H1 (cell line): ENCODE results near the gene SLC35E4. TPM values are rescaled to one million over a fixed set of nuclear protein-coding genes. Genes with fewer than 3 reads are reported as not detected.

Experiments
- CTCF ChIA-PET: fragments of 300-600 bp; sonication (Branson Sonifier 250); formaldehyde crosslinking; loops from one replicate; lab custom pipeline; 2021; ENCODE audit not compliant: partially characterized antibody; lab: Charles Lee
- POLR2A ChIA-PET: fragments of 300-600 bp; sonication (Branson Sonifier 250); formaldehyde crosslinking; loops from one replicate; lab custom pipeline; 2021; ENCODE audit warnings: inconsistent platforms; ENCODE audit not compliant: partially characterized antibody; lab: Charles Lee
- DNase-seq, 2 experiments: peaks; one replicate each; pipeline versions ENCODE4 v3.0.0 to v3.0.0-alpha.2; 2010 to 2022; ENCODE audit warnings: low spot score in 2 of 2, low read depth in 1 of 2, mixed read lengths in 1 of 2
- FAIRE-seq: peaks from 2 replicates; lab custom pipeline; 2011; peaks lifted over from hg19 to GRCh38; lab: Jason Lieb, UNC
- H2AFZ ChIP-seq: 2 replicates; pipeline ENCODE4 v1.8.1; 2012; ENCODE audit warnings: low read length, inconsistent platforms
- H2AK5ac ChIP-seq: 2 replicates; pipeline ENCODE4 v1.6.1; 2013; ENCODE audit warnings: low read depth, low read length
- H2BK120ac ChIP-seq: replicated peaks from 2 replicates; pipeline ENCODE3; 2013; ENCODE audit warnings: low read depth, low read length, inconsistent platforms
- H2BK12ac ChIP-seq: 2 replicates; pipeline ENCODE4 v1.6.1; 2013; ENCODE audit warnings: low read depth, low read length
- H2BK15ac ChIP-seq: 2 replicates; pipeline ENCODE4 v1.6.1; 2013; ENCODE audit warnings: low read length
- H2BK20ac ChIP-seq: 2 replicates; pipeline ENCODE4 v1.6.1; 2013; ENCODE audit warnings: low read length
- H2BK5ac ChIP-seq: 2 replicates; pipeline ENCODE4 v1.6.1; 2013; ENCODE audit warnings: low read depth, low read length
- H3K14ac ChIP-seq: 2 replicates; pipeline ENCODE4 v1.6.1; 2013; ENCODE audit warnings: inconsistent platforms; ENCODE audit not compliant: insufficient read length
- H3K18ac ChIP-seq: 2 replicates; pipeline ENCODE4 v1.6.1; 2013; ENCODE audit warnings: low read length; ENCODE audit errors: extremely low read depth
- H3K23ac ChIP-seq: 2 replicates; pipeline ENCODE4 v1.6.1; 2013; ENCODE audit warnings: inconsistent platforms; ENCODE audit not compliant: insufficient read length
- H3K23me2 ChIP-seq: 2 replicates; pipeline ENCODE4 v1.6.1; 2013; ENCODE audit warnings: low read depth, low read length
- H3K27ac ChIP-seq: 2 replicates; pipeline ENCODE4 v1.6.1; 2011; ENCODE audit warnings: low read depth, low read length, inconsistent platforms
- H3K27me3 ChIP-seq, 4 experiments: replicated peaks in 1 of 4; 1 replicate in 1 of 4; 2 replicates in 3 of 4; pipeline versions ENCODE4 v1.6.1 to v1.8.1; 2011 to 2013; ENCODE audit warnings: low read length in 3 of 4, mild to moderate bottlenecking in 3 of 4, inconsistent platforms in 2 of 4, mixed read lengths in 2 of 4, moderate library complexity in 1 of 4; ENCODE audit not compliant: control insufficient read depth in 3 of 4, insufficient read depth in 3 of 4; ENCODE audit errors: extremely low read depth in 1 of 4
- H3K36me3 ChIP-seq, 4 experiments: 2 replicates each; pipeline versions ENCODE4 v1.6.1 to v1.8.1; 2011 to 2013; ENCODE audit warnings: mild to moderate bottlenecking in 4 of 4, low read length in 3 of 4, moderate library complexity in 2 of 4, control low read depth in 1 of 4, inconsistent platforms in 1 of 4; ENCODE audit not compliant: insufficient read depth in 4 of 4, control insufficient read depth in 2 of 4
- H3K4ac ChIP-seq: replicated peaks from 2 replicates; pipeline ENCODE3; 2013; ENCODE audit warnings: low read length, low read depth, mixed read lengths, inconsistent platforms; ENCODE audit not compliant: insufficient read length
- H3K4me1 ChIP-seq, 4 experiments: replicated peaks in 1 of 4; 1 replicate in 1 of 4; 2 replicates in 3 of 4; pipeline versions ENCODE4 v1.6.1 to v1.8.1; 2011 to 2013; ENCODE audit warnings: low read length in 3 of 4, inconsistent platforms in 2 of 4, mixed read lengths in 1 of 4; ENCODE audit not compliant: insufficient read depth in 4 of 4, control insufficient read depth in 3 of 4
- H3K4me2 ChIP-seq, 2 experiments: 2 replicates each; pipeline versions ENCODE4 v1.6.1 to v1.8.1; 2011 to 2013; ENCODE audit warnings: low read depth in 2 of 2, low read length in 2 of 2, control low read depth in 1 of 2, inconsistent platforms in 1 of 2, mild to moderate bottlenecking in 1 of 2; ENCODE audit not compliant: insufficient read depth in 1 of 2
- H3K4me3 ChIP-seq, 4 experiments: fragments of 200-600, 300-600 bp in 1 of 4; sonication (generic), shearing (Covaris generic), sonication (Bioruptor Twin) in 1 of 4; 2 replicates each; pipeline versions ENCODE4 v1.5.1 to v1.8.1; 2011 to 2016; ENCODE audit warnings: low read length in 4 of 4, low read depth in 3 of 4, control low read depth in 2 of 4, inconsistent platforms in 2 of 4, mild to moderate bottlenecking in 2 of 4, mixed read lengths in 1 of 4, moderate library complexity in 1 of 4; ENCODE audit not compliant: insufficient read depth in 2 of 4; ENCODE audit errors: extremely low read depth in 1 of 4
- H3K56ac ChIP-seq: replicated peaks from 2 replicates; pipeline ENCODE3; 2013; ENCODE audit warnings: low read depth, mild to moderate bottlenecking, mixed read lengths, low read length, inconsistent platforms; ENCODE audit not compliant: insufficient read length
- H3K79me1 ChIP-seq: 2 replicates; pipeline ENCODE4 v1.6.1; 2013; ENCODE audit warnings: low read depth, low read length, control low read depth
- H3K79me2 ChIP-seq, 2 experiments: 2 replicates each; pipeline versions ENCODE4 v1.6.1 to v1.8.1; 2012 to 2013; ENCODE audit warnings: low read length in 2 of 2, mild to moderate bottlenecking in 2 of 2, inconsistent platforms in 1 of 2; ENCODE audit not compliant: insufficient read depth in 2 of 2, control insufficient read depth in 1 of 2
- H3K9ac ChIP-seq, 4 experiments: replicated peaks in 1 of 4; 1 replicate in 1 of 4; 2 replicates in 3 of 4; pipeline versions ENCODE4 v1.6.1 to v1.8.1; 2011 to 2013; ENCODE audit warnings: low read depth in 3 of 4, low read length in 3 of 4, control low read depth in 2 of 4, mild to moderate bottlenecking in 2 of 4, moderate library complexity in 2 of 4, inconsistent platforms in 1 of 4; ENCODE audit errors: extremely low read depth in 1 of 4
- H3K9me3 ChIP-seq, 2 experiments: 2 replicates each; pipeline versions ENCODE4 v1.6.1 to v1.8.1; 2012 to 2013; ENCODE audit warnings: mild to moderate bottlenecking in 2 of 2, moderate library complexity in 2 of 2, control low read depth in 1 of 2, inconsistent platforms in 1 of 2, low read depth in 1 of 2, low read length in 1 of 2, mixed read lengths in 1 of 2; ENCODE audit not compliant: insufficient read depth in 2 of 2
- H4K20me1 ChIP-seq, 2 experiments: replicated peaks in 1 of 2; 2 replicates each; pipeline versions ENCODE3 to v1.8.1; 2011 to 2013; ENCODE audit warnings: inconsistent platforms in 2 of 2, low read length in 2 of 2, mild to moderate bottlenecking in 1 of 2; ENCODE audit not compliant: insufficient read depth in 2 of 2, control insufficient read depth in 1 of 2
- H4K5ac ChIP-seq: 2 replicates; pipeline ENCODE4 v1.6.1; 2013; ENCODE audit warnings: low read length, low read depth, mixed read lengths, inconsistent platforms; ENCODE audit not compliant: insufficient read length
- H4K8ac ChIP-seq: 2 replicates; pipeline ENCODE4 v1.8.0; 2013; ENCODE audit warnings: mild to moderate bottlenecking, moderate library complexity, low read length, inconsistent platforms; ENCODE audit not compliant: insufficient read depth; ENCODE audit errors: extremely low read depth
- H4K91ac ChIP-seq: replicated peaks from 2 replicates; pipeline ENCODE3; 2013; ENCODE audit warnings: low read length, mixed read lengths, inconsistent platforms; ENCODE audit not compliant: insufficient read length
- MAFK ChIP-seq: IDR thresholded peaks from 2 replicates; pipeline ENCODE4 v1.6.1; 2012; ENCODE audit warnings: low read depth, mild to moderate bottlenecking, improper control_type of control experiment, low read length
- RAD21 ChIP-seq, 2 experiments: IDR thresholded peaks in 1 of 2; conservative IDR thresholded peaks in 1 of 2; 2 replicates each; pipeline ENCODE4 v1.6.1; 2011; ENCODE audit warnings: low read depth in 2 of 2, low read length in 2 of 2, improper control_type of control experiment in 1 of 2, inconsistent platforms in 1 of 2, mild to moderate bottlenecking in 1 of 2, moderate library complexity in 1 of 2
- TAF7 ChIP-seq: optimal IDR thresholded peaks from 2 replicates; pipeline ENCODE3; 2011; ENCODE audit warnings: low read depth, mild to moderate bottlenecking, inconsistent platforms, low read length, moderate library complexity, borderline replicate concordance
- TEAD4 ChIP-seq: IDR thresholded peaks from 2 replicates; pipeline ENCODE4 v1.6.1; 2012; ENCODE audit warnings: low read depth, low read length, inconsistent platforms, mixed read lengths
- YY1 ChIP-seq: IDR thresholded peaks from 2 replicates; pipeline ENCODE4 v1.6.1; 2011; ENCODE audit warnings: low read depth, mild to moderate bottlenecking, low read length
- WGBS, 2 experiments: shearing (Covaris generic) in 1 of 2; methylation state at CpG; one replicate each; pipeline versions ENCODE4 v1.1.6 to v1.1.7; 2013 to 2015; ENCODE audit warnings: low lambda C conversion rate in 2 of 2, mixed read lengths in 2 of 2, inconsistent platforms in 1 of 2, low coverage in 1 of 2, missing lambda C conversion rate in 1 of 2; ENCODE audit not compliant: insufficient replicate concordance in 2 of 2, insufficient coverage in 1 of 2, insufficient read length in 1 of 2; ENCODE audit errors: extremely low coverage in 1 of 2, missing lambda C conversion rate in 1 of 2; 5-methylcytosine and 5-hydroxymethylcytosine counted together
- polyA plus RNA-seq, 7 experiments: library from polyadenylated mRNA; depleted of rRNA in 3 of 7; stranded (reverse) in 5 of 7; unstranded in 2 of 7; fragments of >200 nt in 5 of 7; fragments of 200-250 nt in 2 of 7; gene quantifications; 1 replicate in 5 of 7; 2 replicates in 1 of 7; 4 replicates in 1 of 7; pipeline versions ENCODE4 v1.2.1 to v1.2.3, GENCODE V29; 2011 to 2013; ENCODE audit warnings: missing spikeins in 2 of 7, mixed read lengths in 2 of 7
- total RNA-seq: library from RNA; stranded (reverse); fragmentation: NEBNext Ultra II Directional; extraction: Animal tissue kit (Norgen Biotek cat#: 25700); gene quantifications from 2 replicates; pipeline ENCODE4 v1.2.1, GENCODE V29; 2021
- TF ChIP-seq, protein P1 (sequence below), 3 experiments: IDR thresholded peaks; 1 replicate in 2 of 3; 2 replicates in 1 of 3; pipeline versions ENCODE4 v1.5.1 to v1.6.1; 2011; ENCODE audit warnings: low read length in 3 of 3, mild to moderate bottlenecking in 3 of 3, inconsistent platforms in 2 of 3, low read depth in 1 of 3, moderate library complexity in 1 of 3; ENCODE audit not compliant: insufficient read depth in 1 of 3; ENCODE audit errors: control extremely low read depth in 1 of 3

The SLC35E4 gene
- total and polyA plus RNA-seq, 2 of the 8 experiments (the other 6 are each of a cell fraction or from before 2014, with no cell fraction given), result 5.1 to 5.6 TPM

DNA sequence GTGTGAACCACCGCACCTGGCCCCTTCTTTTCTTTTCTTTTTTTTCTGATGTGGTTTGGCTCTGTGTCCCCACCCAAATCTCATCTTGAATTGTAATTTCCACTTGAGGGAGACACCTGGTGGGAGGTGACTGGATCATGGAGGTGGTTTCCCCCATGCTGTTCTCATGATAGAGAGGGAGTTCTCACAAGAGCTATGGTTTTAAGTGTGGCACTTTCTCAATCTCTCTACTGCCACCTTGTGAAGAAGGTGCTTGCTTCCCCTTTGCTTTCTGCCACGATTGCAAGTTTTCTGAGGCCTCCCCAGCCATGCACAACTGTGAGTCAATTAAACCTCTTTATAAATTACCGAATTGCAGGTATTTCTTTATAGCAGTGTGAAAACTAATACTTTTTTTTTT lies 33.5 kb upstream of the SLC35E4 start:
- ChIA-PET CTCF (interaction anchor here (0.6 to 5.8 kb wide), 17 partner anchors 10 to 1881 kb away, joined by 3 to 40 read pairs (median 4); partner anchors contain the start of gene PES1), POLR2A (interaction anchor here (3.6 kb wide), 1 partner anchor 12 kb away, joined by 16 read pairs; the partner anchor contains the start of gene PES1)
- Histone ChIP-seq H2BK12ac (no peak overlapping the region), H3K4me3 (no peak overlapping the region), H2BK15ac (no peak overlapping the region), H3K18ac (no peak overlapping the region), H3K9ac (no peak overlapping the region), H3K4me1 (peaks cover 3 to 10% (median 5%) of the 10 kb centered on the region in 4 experiments; a peak in 6 of 7 replicates), H3K23me2 (peaks cover 4% of the 10 kb centered on the region; the same call in 1 of the 2 replicates), H3K4me2 (no peak overlapping the region), H3K36me3 (no peaks in the 10 kb centered on the region), H2BK20ac (no peak overlapping the region), H3K79me2 (no peaks in the 10 kb centered on the region), H2AK5ac (no peak overlapping the region), H2AFZ (no peak overlapping the region), H2BK5ac (no peak overlapping the region), H3K79me1 (no peaks in the 10 kb centered on the region), H3K14ac (no peak overlapping the region), H3K23ac (no peak overlapping the region), H3K9me3 (no peaks in the 10 kb centered on the region), H3K27me3 (no peaks in the 10 kb centered on the region), H3K56ac (no peak overlapping the region), H3K27ac (no peak overlapping the region), H2BK120ac (no peak overlapping the region), H3K4ac (no peak overlapping the region), H4K91ac (no peak overlapping the region), H4K8ac (no peak overlapping the region), H4K5ac (no peak overlapping the region), H4K20me1 (peaks cover 0 to 2% of the 10 kb centered on the region in 2 experiments)
- TF ChIP-seq TAF7, result no peak
- TF ChIP-seq MAFK, result peak; percentile 44; the same call in 1 of the 2 replicates
- TF ChIP-seq, protein P1, sequence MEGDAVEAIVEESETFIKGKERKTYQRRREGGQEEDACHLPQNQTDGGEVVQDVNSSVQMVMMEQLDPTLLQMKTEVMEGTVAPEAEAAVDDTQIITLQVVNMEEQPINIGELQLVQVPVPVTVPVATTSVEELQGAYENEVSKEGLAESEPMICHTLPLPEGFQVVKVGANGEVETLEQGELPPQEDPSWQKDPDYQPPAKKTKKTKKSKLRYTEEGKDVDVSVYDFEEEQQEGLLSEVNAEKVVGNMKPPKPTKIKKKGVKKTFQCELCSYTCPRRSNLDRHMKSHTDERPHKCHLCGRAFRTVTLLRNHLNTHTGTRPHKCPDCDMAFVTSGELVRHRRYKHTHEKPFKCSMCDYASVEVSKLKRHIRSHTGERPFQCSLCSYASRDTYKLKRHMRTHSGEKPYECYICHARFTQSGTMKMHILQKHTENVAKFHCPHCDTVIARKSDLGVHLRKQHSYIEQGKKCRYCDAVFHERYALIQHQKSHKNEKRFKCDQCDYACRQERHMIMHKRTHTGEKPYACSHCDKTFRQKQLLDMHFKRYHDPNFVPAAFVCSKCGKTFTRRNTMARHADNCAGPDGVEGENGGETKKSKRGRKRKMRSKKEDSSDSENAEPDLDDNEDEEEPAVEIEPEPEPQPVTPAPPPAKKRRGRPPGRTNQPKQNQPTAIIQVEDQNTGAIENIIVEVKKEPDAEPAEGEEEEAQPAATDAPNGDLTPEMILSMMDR (IDR thresholded peaks at IDR 0.05; ENCODE audit: control extremely low read depth in 1 of 3, insufficient read depth in 1 of 3, low read depth in 1 of 3, low read length in 3 of 3), result peak; percentile 12 to 56 (median 46); a peak in 3 of 4 replicates
- no peak for TF ChIP-seq TEAD4
- 0 out of 2 replicates have a peak, but pooled peaks have one; percentile 11 for TF ChIP-seq YY1
- TF ChIP-seq RAD21 (IDR thresholded peaks at IDR 0.05 in 1 of 2, conservative IDR thresholded peaks at IDR 0.05 in 1 of 2; ENCODE audit: low read depth in 2 of 2, low read length in 2 of 2), result peak; percentile 45 to 51
- FAIRE-seq (peak; percentile 42), DNase-seq (no peak)
- 63% methylated on average over 3 of the region's 3 CpGs; no CpG with 5 or more reads in 1 of the 2 experiments for WGBS, 2 experiments
